GM21381 (cell line): ENCODE data around the gene SPCS3.
"Not testable (repeated sequence)": the region's sequence is repeated elsewhere in the genome, so short reads cannot be mapped to it uniquely, and the experiment has no call there.

Source experiments
- ATAC-seq: cut with Tn5 transposase; IDR thresholded peaks from one replicate; pipeline ENCODE4 v1.9.1; 2021; ENCODE audit warnings: mild to moderate bottlenecking, moderate library complexity; ENCODE audit not compliant: unreplicated experiment

SPCS3 gene

DNA sequence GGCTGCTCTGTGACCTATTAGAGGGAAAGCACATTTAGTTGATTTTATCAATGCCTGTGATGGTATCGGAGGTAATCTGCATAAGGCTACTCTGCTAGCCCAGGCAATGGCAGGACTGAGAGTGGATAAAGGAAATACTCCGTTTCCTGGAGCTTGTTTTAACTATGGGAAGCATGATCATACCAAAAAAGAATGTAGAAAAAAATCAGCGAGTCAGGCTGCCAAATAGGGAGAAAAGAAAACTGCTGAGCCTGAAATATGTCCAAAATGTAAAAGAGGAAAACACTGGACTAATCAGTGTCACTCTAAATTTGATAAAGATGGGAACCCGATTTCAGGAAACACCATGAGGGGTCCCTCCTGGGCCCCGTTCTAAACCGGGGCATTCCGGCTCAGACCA lies 25.6 kb downstream of the SPCS3 start:
- not testable (repeated sequence) for ATAC-seq

DNA sequence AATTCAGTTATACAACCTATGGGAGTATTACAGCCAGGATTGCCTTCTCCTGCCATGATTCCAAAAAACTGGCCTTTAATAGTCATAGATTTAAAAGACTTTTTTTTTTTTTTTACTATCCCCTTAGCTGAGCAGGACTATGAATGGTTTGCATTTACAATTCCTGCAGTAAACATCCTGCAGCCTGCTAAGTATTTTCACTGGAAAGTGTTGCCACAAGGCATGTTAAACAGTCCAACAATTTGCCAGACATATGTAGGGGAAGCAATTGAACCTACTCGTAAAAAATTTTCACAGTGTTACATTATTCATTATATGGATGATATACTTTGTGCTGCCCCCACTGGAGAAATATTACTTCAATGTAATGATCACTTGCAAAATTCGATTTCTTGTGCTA lies 27.1 kb downstream of the SPCS3 start:
- not testable (repeated sequence) for ATAC-seq

DNA sequence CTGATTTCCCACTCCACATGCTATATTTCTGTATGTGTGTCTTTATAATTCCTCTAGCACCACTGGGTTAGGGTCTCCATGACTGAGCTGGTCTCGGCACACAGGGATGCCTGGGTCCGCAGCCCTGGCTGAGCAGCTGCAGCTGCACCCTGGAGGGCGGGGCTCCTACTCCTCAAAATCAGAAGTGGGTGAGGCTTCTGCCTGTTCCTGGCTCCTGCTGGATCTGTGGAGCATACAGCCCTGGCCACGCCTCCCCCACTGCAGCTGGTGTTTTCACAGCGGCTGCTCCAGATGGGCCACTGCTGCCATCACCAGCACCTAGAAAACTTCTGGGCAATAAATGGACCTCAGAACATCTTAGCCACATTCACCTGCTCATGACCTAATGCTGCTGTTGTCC lies 30.9 kb downstream of the SPCS3 start:
- ATAC-seq: no peak

DNA sequence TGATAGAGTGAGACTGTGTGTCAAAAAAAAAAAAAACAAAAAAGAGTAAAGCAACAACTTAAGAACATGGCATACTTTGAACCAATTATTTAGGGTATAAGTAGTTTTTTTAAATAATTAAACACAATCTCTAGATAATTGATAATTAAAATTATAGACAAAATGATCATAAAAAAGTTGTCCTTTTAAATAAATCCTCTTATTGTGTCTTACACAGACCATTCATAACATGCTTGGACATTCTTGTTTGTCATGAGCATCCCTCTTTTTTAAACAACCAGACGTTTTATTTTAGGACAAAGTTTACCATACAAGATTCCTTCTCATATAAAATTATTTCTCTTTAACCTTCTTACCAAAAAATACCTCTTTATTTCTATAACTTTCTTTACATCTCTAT lies 35.1 kb downstream of the SPCS3 start:
- no peak for ATAC-seq

DNA sequence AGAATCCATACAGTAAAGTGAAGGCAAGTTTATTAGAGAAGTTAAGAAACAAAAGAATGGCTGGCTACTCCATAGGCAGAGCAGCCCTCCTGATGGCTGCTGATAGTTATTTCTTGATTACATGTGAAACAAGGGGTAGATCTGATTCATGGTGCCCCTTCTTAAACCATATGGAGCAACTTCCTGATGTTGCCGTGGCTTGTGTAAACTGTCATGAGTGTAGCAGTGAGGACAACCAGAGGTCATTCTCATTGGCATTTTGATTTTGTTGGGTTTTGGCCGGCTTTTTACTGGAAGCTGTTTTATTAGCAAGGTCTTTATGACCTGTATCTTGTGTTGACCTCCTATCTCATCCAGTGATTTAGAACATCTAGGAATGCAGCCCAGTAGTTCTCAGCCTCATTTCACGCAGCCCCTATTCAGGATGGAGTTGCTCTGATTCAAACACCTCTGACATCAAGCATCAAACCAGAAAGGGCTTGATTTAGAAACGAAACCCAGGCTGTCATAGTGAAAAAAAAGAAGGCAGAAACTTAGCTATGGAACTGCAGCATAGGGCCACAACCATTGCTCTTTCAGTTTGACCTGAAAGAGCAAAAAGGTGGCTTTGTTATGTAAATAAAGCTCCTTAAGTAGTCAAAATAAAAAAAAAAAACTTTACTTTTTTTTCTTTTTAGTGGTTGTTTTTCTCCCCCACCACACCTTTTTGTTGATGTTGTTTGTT lies 37.8 kb downstream of the SPCS3 start:
- peak; percentile 100 for ATAC-seq

DNA sequence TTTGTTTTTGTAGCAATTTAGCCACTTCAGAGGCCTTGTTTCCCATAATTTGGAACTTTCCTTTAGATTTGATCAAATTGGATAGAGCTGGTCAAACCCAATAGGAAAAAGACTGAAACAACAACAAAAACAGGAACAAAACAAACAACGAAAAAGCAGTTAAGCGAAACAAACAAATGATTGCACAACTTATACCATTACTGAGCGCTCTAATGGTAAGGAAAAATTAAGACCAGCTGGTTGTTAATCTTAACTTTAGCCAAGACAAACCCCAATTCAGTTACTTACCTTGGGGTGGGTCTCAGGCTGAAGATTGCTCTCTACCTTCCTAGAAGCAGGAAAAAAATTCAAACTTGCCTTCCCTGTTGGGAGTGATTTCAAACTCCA lies 38.3 kb downstream of the SPCS3 start:
- ATAC-seq: no peak

DNA sequence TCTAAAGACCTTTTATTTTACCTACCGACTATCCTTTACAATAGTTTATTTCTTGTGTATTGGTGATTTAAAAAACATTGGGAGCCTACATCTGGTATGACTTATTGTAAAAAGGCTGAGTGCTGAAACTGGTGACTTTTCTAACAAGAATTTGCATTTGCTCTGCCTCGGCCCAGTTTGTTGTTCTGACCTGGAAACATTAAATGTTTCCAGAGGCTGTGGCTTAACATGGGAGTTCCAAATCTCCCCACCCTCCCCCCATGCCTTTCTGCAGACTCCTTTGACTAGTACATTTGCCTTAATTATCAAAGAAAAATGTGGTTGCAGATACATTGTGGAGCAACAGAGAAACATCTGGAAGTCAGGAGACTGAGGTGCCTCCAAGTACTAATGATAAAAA lies 39.8 kb downstream of the SPCS3 start:
- ATAC-seq: no peak

DNA sequence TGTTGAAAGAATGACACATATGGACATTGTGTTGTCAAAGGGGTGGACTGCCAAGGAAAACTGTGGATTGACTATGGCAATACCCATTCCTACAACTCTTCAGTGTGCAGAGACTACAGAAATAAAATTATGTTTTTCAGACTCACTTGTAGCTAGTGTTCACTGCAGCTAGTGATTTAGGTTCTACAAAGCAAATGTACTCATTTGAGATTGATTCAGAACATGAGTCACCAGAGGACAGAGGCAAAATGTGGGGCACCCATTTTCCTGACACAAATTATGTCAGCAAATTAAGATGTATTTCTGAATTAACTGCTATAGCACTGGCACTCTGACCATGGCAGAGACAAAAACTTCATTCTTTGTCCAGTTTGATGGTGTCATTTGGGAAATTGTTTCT lies 40.7 kb downstream of the SPCS3 start:
- ATAC-seq: no peak

DNA sequence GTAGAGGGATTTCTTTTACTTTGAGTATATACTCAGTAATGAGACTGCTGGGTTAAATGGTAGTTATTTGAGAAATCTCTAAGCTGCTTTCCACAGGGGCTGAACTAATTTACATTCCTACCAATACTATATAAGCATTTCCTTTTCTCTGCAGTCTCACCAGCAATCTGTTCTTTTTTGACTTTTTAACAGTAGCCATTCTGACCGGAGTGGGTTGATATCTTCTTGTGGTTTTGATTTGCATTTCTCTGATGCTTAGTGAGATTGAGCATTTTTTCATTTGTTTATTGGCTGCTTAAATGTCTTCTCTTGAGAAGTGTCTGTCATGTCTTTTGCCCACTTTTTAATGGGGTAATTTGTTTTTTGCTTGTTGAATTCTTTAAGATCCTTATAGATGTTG lies 43.3 kb downstream of the SPCS3 start:
- peak; percentile 77 for ATAC-seq

DNA sequence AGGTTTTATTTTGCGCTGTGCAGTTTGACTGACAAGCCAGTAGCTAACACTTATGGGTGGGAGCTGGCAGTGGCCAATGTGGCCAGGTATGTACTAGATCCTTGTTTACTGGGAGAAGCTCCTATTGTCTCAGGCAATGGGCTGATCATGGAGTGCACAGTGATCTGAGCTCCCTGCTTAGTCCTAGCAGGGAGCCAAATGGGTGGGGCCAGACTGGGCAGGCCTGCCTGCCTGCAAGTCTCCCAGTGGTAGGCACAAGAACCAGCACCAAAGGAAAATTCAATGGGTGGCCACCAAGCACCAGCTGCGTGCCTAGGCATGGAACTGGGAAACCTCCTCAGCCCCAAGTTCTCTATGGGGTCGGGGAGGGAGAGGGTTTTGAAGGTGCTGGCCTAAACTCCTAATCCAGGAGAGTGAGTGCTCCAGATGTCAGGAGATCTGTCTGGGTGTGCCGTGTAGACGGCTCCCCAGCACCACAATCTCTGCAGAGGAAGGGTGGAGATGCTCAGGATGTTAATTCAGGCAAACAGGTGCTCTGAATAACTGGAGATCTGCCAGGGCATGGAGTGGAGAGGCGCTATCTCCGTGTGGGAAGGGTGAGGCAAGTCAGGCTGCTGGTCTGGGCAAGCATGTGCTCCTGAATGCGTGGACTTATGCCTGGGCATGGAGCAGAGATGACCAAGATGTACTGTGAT lies 48.2 kb downstream of the SPCS3 start:
- no peak for ATAC-seq

DNA sequence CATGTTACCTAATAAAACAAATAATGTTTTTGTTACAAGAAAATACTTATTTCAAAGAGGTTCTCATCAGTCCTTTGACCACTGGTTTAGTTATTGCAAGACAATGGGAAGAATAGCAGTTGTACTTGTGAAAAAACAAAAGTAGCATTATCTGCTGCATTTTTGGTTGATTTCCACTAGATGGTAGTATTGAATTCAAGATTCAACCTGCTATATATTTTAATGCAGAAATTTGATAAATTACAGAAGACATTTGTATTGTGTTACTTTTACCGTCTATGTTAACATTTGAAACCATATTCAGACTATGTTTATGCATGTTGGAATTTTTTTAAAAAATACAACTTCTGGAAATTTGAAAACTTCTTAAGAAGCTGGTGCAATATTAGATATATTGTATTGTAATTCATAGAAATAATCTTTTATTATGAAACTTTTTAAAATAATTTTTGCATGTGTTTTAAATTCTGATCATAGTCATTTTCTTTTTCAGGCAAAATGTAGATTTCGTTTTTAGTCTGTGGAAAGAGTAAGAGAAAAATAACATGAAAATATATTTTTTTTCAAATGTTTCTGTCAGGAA lies 56.4 kb downstream of the SPCS3 start:
- no peak for ATAC-seq

DNA sequence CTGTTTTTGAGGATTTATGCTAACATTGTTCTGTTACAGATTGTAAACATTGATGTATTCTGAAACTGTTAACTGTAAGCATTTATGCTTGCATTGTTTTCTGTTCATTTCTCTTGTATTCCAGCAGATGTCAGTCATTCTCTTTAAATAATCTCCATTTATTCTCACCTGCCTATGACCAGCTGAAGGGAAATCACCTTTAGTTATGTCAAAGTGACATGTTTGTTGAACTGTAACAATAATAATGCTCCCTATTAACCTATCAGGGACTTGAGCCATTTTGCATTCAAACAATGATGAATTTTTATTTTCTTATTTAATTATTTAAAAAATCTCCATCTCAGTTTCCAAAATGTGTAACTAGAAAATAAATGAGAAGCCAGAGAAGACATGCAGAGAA lies 58.0 kb downstream of the SPCS3 start:
- ATAC-seq: peak; percentile 77

DNA sequence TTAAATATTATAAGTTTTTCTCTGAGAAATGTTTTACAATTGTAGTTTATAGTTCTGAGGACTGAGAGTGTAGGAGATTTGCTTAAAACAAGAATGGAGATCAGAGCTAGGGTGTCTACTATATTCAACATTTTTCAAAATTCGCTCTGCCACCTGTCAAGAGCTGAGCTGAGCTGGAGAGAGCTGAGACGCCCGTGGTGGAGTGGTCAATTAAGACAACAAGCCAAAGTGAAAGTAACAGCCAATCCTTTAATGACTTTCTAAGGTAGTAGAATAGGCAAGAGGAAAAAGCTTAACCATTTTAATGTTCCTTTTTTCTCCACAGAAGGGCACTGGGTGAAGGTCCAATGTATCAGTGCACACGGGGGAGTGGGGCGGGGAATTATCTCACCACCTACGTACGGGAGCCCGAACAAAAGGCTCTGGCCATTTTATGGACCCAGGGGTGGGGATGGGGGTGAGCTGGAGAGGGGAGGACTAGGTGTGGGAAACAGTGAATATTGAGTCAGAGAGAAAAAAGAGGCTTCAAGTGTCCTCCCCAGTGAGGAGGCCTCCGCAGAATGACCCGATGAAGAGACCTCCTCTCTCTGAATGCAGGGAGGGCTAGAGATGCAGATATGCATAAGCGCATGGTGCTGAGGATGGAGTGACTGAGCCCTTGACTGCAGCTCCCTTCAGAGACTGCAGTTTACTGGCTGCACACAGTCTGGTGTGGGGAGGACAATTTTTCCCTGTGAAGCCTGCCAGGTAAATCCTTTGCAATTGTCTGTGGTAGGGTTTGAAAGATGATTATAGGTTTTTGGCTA lies 60.8 kb downstream of the SPCS3 start:
- no peak for ATAC-seq
